NCI-H2081 (cell line): ENCODE results near the gene HARS2.
"Not testable (repeated sequence)": the region's sequence is repeated elsewhere in the genome, so short reads cannot be mapped to it uniquely, and the experiment has no call there.

Experiments used
- DNase-seq, 2 experiments: peaks; one replicate each; lab custom pipeline; 2025; lab: John Stamatoyannopoulos, UW

The HARS2 gene

DNA sequence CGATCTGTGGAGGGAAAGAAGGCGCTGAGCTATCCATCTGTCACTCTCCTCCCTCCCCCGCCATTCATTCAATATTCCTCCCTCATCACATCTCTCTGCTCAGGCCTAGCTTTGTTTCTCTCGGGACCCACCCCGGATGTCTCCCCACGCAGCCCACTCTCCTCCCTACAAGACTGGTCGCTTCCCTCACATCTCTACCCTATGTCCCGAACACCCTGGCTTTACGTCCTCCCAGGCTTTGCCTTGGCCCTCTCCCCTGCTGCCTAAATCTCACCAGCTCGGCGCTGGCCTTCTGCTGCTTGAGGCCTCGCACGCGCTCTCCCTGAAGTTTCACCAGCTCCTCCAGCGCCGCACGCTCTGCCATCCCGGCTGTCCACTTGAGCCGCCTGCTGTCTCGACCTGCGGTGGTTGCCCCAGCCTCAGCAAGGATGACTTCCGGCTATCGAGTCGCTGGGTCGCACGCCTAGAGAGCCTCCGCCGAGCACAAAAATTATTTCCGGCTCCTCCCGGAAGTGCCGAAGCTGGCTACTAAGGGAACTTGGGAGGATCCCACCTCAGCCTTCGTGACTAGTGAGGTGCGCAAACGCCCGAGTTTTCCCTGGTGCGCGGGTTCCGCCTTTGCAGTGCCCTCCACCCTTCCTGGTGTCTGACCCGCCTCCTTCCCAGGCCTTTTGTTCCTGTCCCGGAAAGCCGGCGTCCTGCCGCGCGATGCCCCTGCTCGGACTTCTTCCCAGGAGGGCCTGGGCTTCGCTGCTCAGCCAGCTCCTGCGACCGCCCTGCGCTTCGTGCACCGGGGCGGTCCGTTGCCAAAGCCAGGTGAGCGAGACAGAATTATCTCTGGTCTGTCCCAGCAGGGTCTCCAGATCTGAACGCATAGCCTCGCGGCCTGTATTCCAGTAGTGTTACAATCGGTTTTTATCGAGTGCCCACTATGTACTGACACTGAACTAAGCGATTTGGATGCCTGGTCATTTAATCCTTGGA, at the start of gene HARS2, which contains the start of gene HARS1:
TSS of gene HARS2 (plus strand) at position 515 of the 984 bp plus-strand sequence. CDS start at position 709, 194 bp downstream.
TSS of gene HARS1 (minus strand) at position 430 of the 984 bp plus-strand sequence. CDS start at position 364, 66 bp downstream.
- peak; percentile 86 to 92 for DNase-seq

GRCh38 chr5:140641716-140642115, 49.5 kb upstream of the HARS2 start:
- no peak for DNase-seq

DNA sequence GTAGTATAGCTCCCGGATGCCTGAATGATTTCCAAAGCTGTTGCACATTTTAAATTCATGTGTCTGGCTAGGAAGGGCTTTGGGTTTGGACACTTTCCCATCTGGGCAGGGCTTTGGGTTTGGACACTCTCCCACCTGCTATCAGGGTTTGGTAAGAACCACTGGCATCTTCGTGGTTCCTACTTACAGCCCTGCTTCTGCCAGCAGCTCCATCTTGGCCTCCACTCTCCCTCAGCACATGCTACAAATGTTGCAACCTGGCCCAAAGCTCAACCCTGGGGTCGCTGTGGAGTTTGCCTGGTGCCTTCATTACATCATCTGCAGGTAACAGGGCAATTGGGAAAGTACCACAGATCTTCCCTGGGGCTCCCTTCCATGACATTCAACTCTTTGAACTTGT, 48.5 kb upstream of the HARS2 start:
- no peak for DNase-seq

DNA sequence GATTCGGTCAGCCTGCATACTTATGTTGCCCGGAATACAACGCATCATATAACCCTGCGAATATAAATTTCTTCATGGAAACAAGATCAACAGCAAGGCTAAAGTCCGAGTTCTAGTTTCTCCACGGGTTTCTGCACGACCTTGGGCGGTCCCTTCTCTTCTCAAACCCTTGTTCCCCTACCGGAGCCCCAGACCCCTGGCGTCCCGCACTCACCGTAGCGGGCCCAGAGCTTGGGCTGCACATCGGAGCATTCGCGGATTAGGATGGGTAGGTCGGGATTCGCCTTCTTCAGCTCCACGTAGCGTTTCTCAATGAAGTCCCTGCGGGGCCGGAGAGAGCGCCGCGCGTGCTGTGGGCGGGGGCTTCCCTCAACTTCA, 44.2 kb upstream of the HARS2 start:
- no peak for DNase-seq

DNA sequence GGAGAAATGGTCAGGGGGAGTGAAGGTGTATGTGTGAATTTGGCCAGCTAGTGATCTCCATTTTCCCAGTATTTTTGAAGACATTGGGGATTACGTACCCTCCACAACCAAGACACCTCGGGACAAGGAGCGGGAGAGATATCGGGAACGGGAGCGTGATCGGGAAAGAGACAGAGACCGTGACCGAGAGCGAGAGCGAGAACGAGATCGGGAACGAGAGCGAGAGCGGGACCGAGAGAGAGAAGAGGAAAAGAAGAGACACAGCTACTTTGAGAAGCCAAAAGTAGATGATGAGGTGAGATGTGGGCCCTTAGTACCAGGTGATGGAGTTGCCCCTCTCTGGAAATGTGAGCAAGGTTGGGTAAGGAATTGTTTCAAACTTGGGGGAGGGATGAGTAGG, 32.4 kb upstream of the HARS2 start:
- DNase-seq = no peak

DNA sequence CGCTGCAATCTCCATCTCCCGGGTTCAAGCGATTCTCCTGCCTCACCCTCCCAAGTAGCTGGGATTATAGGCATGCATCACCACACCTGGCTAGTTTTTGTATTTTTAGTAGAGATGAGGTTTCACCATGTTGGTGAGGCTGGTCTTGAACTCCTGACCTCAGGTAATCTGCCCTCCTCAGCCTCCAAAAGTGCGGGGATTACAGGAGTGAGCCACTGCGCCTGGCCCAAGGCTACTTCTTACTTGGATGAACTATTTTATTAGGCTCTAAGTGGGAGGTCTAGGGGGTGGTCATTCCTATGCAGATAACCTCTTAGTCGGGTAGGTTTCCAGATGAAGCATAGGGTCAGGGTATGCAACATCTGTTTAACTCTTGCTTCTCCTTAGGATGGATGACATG, 30.9 kb upstream of the HARS2 start:
- DNase-seq = not testable (repeated sequence)

DNA sequence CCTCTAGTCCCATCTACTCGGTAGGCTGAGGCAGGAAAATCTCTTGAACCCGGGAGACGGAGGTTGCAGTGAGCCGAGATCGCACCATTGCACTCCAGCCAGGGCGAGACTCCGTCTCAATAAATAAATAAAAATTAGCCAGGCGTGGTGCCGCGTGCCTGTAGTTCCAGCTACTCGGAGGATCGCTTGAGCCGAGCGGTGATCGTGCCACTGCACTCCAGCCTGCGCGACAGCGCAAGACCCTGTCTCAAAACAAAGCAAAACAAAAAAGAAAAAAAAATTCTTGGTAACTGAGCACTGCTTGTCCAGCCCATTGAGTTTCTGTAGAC, 27.3 kb upstream of the HARS2 start:
- DNase-seq = no peak

GRCh38 chr5:140664359-140665119, 26.7 kb upstream of the HARS2 start, which contains the start of gene WDR55:
Gene WDR55 (plus strand): TSS chr5:140664904. CDS start chr5:140664913, 9 bp downstream.
- peak; percentile 80 to 90 for DNase-seq

- DNase-seq = not testable (repeated sequence)
Observed at GRCh38 chr5:140671035-140671434, 20.2 kb upstream of the HARS2 start.

DNA sequence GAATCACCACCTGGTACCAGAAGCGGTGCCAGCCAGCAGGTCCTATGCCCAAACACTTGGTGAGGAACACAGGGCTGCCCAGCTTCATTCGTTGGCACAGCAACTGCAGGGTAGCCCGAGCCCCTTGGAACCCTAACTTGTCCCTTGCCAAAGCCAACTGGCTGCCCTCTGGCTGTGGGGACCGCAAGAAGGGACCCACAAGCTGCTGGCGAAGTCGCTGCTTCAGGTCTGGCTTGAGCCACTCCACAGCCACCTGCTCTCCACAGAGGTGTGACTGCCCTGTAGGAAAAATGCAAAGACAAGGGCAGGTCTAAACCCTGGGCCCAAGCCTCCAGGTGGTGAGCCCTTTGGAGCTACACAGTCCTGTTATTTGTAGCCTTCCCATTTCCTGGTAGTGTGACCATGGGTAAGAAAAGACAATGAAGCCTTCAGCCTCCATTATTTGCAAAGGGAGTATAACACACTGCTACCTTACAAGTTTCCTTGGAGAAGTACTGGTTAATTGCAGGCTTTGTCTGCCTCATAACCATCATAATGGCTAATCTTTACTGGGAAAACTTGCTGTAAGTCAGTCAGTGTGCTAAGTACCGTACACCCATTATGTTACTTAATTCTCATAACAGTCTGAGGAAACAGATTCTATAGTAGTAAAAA, 19.7 kb upstream of the HARS2 start:
- no peak for DNase-seq

GRCh38 chr5:140672455-140673186, 18.6 kb upstream of the HARS2 start:
- no peak for DNase-seq

DNA sequence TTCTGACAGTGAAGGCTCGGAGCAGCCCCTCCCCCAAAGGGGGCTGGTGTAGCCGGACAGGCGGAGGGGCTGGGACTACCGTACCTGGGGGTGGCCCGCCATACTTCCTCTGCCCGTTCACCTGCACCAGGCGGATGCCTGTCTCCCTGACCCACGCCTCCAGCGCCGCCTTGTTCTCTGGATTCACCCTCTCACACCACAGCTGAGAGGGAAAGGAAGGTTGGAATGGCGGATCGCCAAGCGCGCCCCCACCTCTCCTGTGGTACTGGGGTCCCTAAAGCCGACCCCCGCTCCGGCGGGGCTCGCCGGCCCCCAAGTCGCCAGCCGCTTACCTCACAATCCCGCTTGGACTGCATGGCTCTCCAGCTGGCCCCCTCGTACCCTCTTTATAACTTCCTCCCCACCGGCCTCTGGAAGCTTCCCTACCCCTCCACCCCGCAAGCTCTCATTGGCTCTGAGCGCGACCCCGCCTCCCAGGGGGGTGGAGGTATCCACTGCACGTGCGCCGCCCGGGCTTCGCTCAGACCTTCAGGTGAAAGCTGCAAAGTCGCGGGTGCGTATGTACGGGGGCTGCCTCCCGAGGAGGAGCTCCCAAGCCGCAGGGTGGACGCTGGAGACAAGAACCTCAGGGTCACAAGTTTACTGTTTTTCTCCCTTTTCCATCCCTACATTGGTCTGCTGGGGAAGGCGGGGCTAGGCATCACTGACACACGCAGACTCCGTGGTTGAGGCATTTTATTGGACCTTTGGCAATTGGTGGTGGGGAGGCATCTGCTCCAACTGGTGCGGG, 17.9 kb upstream of the HARS2 start, which contains the start of gene DND1:
TSS of gene DND1 (minus strand) at position 390 of the 790 bp plus-strand sequence. CDS start at position 356, 34 bp downstream.
- DNase-seq = no peak

GRCh38 chr5:140674211-140674610, 17.0 kb upstream of the HARS2 start:
- no peak for DNase-seq

DNA sequence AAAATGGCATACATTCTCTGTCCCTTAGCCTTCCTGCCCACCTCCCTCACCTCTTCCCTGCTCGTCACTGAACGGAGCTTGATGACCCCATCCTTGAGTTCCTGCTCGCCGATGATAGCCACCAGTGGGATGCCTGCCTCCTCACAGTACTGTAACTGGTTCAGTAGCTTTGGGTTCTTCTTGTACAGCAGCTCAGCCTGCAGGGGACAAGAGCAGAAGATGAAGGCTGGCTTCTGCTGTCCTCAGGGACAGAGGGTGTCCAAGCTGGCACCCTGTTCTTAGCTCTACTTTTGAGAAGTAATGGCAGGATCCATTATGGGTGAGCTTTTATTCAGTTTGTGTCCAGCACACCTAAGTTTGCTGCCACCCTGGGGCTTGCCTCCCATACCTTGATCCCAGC, 16.6 kb upstream of the HARS2 start:
- no peak for DNase-seq

- DNase-seq = no peak
Observed at GRCh38 chr5:140677947-140678346, 13.3 kb upstream of the HARS2 start.

DNA sequence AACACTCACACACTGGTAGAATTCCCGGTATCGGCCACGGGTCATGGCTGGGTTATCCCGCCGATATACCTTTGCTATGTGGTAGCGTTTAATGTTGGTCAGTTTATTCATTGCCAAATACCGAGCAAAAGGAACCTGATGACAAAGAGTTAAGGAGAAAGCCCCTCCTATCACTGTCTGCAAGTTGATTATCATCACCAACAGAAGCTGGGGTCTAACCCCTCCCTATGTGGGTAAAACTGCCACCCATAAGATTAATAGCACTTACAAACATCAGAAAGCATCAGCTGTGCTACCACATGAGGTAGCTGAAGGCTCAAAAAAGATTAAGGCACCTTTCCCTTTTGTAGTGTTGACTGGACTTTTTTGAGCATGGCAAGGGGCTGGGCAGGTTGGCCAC, 12.3 kb upstream of the HARS2 start:
- no peak for DNase-seq

- no peak for DNase-seq
Observed at GRCh38 chr5:140690376-140690932, 801 bp upstream of the HARS2 start.

- DNase-seq = no peak
Observed at GRCh38 chr5:140694276-140694675, 3.0 kb downstream of the HARS2 start.

GRCh38 chr5:140696891-140697492, 5.7 kb downstream of the HARS2 start:
- DNase-seq = no peak
